Measurements from ENCODE around the gene ITGA3.

GRCh38 chr17:50044483-50044882, 11.4 kb upstream of the ITGA3 start:
- TF ChIP-seq EP300 (IDR thresholded peaks at IDR 0.05; ENCODE audit: borderline replicate concordance): no peak
- no peak for TF ChIP-seq CEBPB (IDR thresholded peaks at IDR 0.05)
- no peak for TF ChIP-seq FOXM1 (IDR thresholded peaks at IDR 0.05; ENCODE audit: borderline replicate concordance, low read depth)
- no peak for TF ChIP-seq TEAD4 (IDR thresholded peaks at IDR 0.05)
- TF ChIP-seq, protein P1, sequence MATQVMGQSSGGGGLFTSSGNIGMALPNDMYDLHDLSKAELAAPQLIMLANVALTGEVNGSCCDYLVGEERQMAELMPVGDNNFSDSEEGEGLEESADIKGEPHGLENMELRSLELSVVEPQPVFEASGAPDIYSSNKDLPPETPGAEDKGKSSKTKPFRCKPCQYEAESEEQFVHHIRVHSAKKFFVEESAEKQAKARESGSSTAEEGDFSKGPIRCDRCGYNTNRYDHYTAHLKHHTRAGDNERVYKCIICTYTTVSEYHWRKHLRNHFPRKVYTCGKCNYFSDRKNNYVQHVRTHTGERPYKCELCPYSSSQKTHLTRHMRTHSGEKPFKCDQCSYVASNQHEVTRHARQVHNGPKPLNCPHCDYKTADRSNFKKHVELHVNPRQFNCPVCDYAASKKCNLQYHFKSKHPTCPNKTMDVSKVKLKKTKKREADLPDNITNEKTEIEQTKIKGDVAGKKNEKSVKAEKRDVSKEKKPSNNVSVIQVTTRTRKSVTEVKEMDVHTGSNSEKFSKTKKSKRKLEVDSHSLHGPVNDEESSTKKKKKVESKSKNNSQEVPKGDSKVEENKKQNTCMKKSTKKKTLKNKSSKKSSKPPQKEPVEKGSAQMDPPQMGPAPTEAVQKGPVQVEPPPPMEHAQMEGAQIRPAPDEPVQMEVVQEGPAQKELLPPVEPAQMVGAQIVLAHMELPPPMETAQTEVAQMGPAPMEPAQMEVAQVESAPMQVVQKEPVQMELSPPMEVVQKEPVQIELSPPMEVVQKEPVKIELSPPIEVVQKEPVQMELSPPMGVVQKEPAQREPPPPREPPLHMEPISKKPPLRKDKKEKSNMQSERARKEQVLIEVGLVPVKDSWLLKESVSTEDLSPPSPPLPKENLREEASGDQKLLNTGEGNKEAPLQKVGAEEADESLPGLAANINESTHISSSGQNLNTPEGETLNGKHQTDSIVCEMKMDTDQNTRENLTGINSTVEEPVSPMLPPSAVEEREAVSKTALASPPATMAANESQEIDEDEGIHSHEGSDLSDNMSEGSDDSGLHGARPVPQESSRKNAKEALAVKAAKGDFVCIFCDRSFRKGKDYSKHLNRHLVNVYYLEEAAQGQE (IDR thresholded peaks at IDR 0.05; ENCODE audit: low read depth): no peak
- TF ChIP-seq TAF1 (IDR thresholded peaks at IDR 0.05; ENCODE audit: low read depth): no peak
- TF ChIP-seq EGR1 (IDR thresholded peaks at IDR 0.05): no peak
- no peak for TF ChIP-seq MAX (IDR thresholded peaks at IDR 0.05)
- no peak for TF ChIP-seq YY1 (IDR thresholded peaks at IDR 0.05; ENCODE audit: low read depth)
- TF ChIP-seq USF1 (IDR thresholded peaks at IDR 0.05): no peak
- no peak for TF ChIP-seq TCF12 (IDR thresholded peaks at IDR 0.05; ENCODE audit: low read depth)
- TF ChIP-seq CREB1 (IDR thresholded peaks at IDR 0.05; ENCODE audit: low read depth): no peak
- 0 out of 2 replicates have a peak, but pooled peaks have one; percentile 51 for TF ChIP-seq ZBTB7A (IDR thresholded peaks at IDR 0.05; ENCODE audit: low read depth)
- TF ChIP-seq NFIC (IDR thresholded peaks at IDR 0.05): no peak
